Measurements from ENCODE around the gene EML6. TPM values are rescaled to one million over a fixed set of nuclear protein-coding genes. Genes with fewer than 3 reads are reported as not detected.

EML6 gene
- total and polyA plus RNA-seq, 2 of the 13 experiments (the other 11 are each of a cell fraction or from before 2014, with no cell fraction given), result 17.2 to 32.4 TPM

DNA sequence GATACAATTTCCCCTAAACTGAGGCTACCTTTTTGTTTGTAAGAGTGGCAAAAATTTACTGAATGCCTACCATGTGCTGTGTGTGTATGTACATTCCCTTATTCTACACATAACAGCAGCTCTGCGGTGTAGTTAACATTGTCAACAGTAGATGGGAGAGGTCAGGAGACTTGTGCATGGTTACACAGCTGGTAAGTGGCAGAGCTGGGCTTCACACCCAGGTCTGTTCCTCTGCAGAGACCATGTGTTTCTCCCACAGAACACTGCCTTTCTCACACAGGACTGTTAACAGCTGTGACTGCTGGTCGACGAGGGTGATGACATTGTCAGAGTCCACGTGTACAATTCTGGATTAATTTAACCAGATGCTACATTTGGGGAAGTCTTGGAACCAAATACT, 49.1 kb downstream of the EML6 start:
- ChIA-PET POLR2A (no interaction called here), CTCF (ENCODE audit: low intra/inter-chr PET ratio, low total read pairs) (no interaction called here)
- Histone ChIP-seq H3K9ac (ENCODE audit: insufficient read depth, low read depth, low read length) (no peak overlapping the region), H3K27me3 (ENCODE audit: control insufficient read depth in 1 of 2, insufficient read depth in 2 of 2, low read length in 2 of 2) (no peaks in the 10 kb centered on the region), H3K9me3 (ENCODE audit: low read length) (peaks cover 14% of the 10 kb centered on the region), H3K79me2 (ENCODE audit: insufficient read depth, low read length) (no peaks in the 10 kb centered on the region), H3K4me2 (ENCODE audit: low read depth, low read length) (no peak overlapping the region), H2AFZ (ENCODE audit: low read length) (no peak overlapping the region), H3K36me3 (replicated peaks in 1 of 2; ENCODE audit: control insufficient read depth in 1 of 2, insufficient read depth in 2 of 2, low read length in 2 of 2) (no peaks in the 10 kb centered on the region), H3K4me3 (replicated peaks in 1 of 3; ENCODE audit: insufficient read depth in 1 of 3, low read depth in 2 of 3, low read length in 3 of 3) (no peak overlapping the region), H4K20me1 (ENCODE audit: insufficient read depth, low read length) (no peaks in the 10 kb centered on the region), H3K4me1 (ENCODE audit: insufficient read depth, low read length) (no peaks in the 10 kb centered on the region), H3K27ac (ENCODE audit: extremely low read length, insufficient read depth, low read length) (no peak overlapping the region)
- TF ChIP-seq ZNF232 (CRISPR knock-in tag; IDR thresholded peaks at IDR 0.05; ENCODE audit: borderline replicate concordance), result peak; percentile 66; the same call in 1 of the 2 replicates
- no peak for TF ChIP-seq NPAS2 (CRISPR knock-in tag; IDR thresholded peaks at IDR 0.05; ENCODE audit: borderline replicate concordance)
- in situ Hi-C loops (cut with HindIII; ENCODE audit: extremely low pct_ligation_motif_present, low pct_unique_long_range_greater_than_20kb), result no loop called here
- DNase-seq (ENCODE audit: low spot score) (no peak), ATAC-seq (peak; percentile 48), FAIRE-seq (no peak)
- intact Hi-C loops (cut with micrococcal nuclease; ENCODE audit: unreplicated experiment), result no loop called here
- WGBS (ENCODE audit: low lambda C conversion rate), result 80% methylated on average over 4 of the region's 4 CpGs
- BruUV-seq (replicated peaks), result no TSS peak

- in situ Hi-C loops (cut with HindIII; ENCODE audit: extremely low pct_ligation_motif_present, low pct_unique_long_range_greater_than_20kb), result no loop called here
- CTCF ChIA-PET (ENCODE audit: low intra/inter-chr PET ratio, low total read pairs), result no interaction called here
- no peak overlapping the region for H3K4me2 ChIP-seq (ENCODE audit: low read depth, low read length)
- no peaks in the 10 kb centered on the region for H3K27me3 ChIP-seq (ENCODE audit: control insufficient read depth in 1 of 2, insufficient read depth in 2 of 2, low read length in 2 of 2)
- no peaks in the 10 kb centered on the region for H3K79me2 ChIP-seq (ENCODE audit: insufficient read depth, low read length)
- DNase-seq (ENCODE audit: low spot score) (no peak), ATAC-seq (no peak), FAIRE-seq (no peak)
- 97% methylated on average over 3 of the region's 3 CpGs for WGBS (ENCODE audit: low lambda C conversion rate)
- intact Hi-C loops (cut with micrococcal nuclease; ENCODE audit: unreplicated experiment), result no loop called here
- peaks cover 14% of the 10 kb centered on the region for H3K9me3 ChIP-seq (ENCODE audit: low read length)
- no peaks in the 10 kb centered on the region for H4K20me1 ChIP-seq (ENCODE audit: insufficient read depth, low read length)
- no peak overlapping the region for H2AFZ ChIP-seq (ENCODE audit: low read length)
- POLR2A ChIA-PET, result no interaction called here
- H3K9ac ChIP-seq (ENCODE audit: insufficient read depth, low read depth, low read length), result no peak overlapping the region
- BruUV-seq (replicated peaks), result no TSS peak
- no peak overlapping the region for H3K27ac ChIP-seq (ENCODE audit: extremely low read length, insufficient read depth, low read length)
- H3K4me3 ChIP-seq (replicated peaks in 1 of 3; ENCODE audit: insufficient read depth in 1 of 3, low read depth in 2 of 3, low read length in 3 of 3), result no peak overlapping the region
- H3K4me1 ChIP-seq (ENCODE audit: insufficient read depth, low read length), result no peaks in the 10 kb centered on the region
- H3K36me3 ChIP-seq (replicated peaks in 1 of 2; ENCODE audit: control insufficient read depth in 1 of 2, insufficient read depth in 2 of 2, low read length in 2 of 2), result no peaks in the 10 kb centered on the region
- TF ChIP-seq ZNF749 (CRISPR knock-in tag; IDR thresholded peaks at IDR 0.05; ENCODE audit: borderline replicate concordance) (no peak), POGK (CRISPR knock-in tag; conservative IDR thresholded peaks at IDR 0.05) (no peak), HNF1B (CRISPR knock-in tag; IDR thresholded peaks at IDR 0.05) (no peak), THRA (CRISPR knock-in tag; IDR thresholded peaks at IDR 0.05; ENCODE audit: borderline replicate concordance) (no peak), ZFX (CRISPR knock-in tag; IDR thresholded peaks at IDR 0.05; ENCODE audit: low read depth) (no peak), ZNF564 (CRISPR knock-in tag; IDR thresholded peaks at IDR 0.05) (no peak), HOXA5 (CRISPR knock-in tag; IDR thresholded peaks at IDR 0.05) (no peak)
- TF ChIP-seq, protein P1, sequence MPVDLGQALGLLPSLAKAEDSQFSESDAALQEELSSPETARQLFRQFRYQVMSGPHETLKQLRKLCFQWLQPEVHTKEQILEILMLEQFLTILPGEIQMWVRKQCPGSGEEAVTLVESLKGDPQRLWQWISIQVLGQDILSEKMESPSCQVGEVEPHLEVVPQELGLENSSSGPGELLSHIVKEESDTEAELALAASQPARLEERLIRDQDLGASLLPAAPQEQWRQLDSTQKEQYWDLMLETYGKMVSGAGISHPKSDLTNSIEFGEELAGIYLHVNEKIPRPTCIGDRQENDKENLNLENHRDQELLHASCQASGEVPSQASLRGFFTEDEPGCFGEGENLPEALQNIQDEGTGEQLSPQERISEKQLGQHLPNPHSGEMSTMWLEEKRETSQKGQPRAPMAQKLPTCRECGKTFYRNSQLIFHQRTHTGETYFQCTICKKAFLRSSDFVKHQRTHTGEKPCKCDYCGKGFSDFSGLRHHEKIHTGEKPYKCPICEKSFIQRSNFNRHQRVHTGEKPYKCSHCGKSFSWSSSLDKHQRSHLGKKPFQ (CRISPR knock-in tag; IDR thresholded peaks at IDR 0.05; ENCODE audit: insufficient replicate concordance), result no peak
These were observed 49.8 kb downstream of the EML6 start for GRCh38 chr2:54773233-54773632.
